Mesenchymal stem cell (in vitro differentiated cells and primary cell): ENCODE results near the gene UBE2Q1.
"Not testable (repeated sequence)": the region's sequence is repeated elsewhere in the genome, so short reads cannot be mapped to it uniquely, and the experiment has no call there.

ENCODE experiments used
- DNase-seq: peaks from one replicate; pipeline ENCODE4 v3.0.0-alpha.2; 2013
- H2AFZ ChIP-seq: one replicate; pipeline ENCODE4 v1.6.1; 2013; ENCODE audit warnings: low read depth, mild to moderate bottlenecking, control low read depth, inconsistent platforms, low read length, moderate library complexity
- H2AK5ac ChIP-seq: 2 replicates; pipeline ENCODE4 v1.6.1; 2013; ENCODE audit warnings: low read length, moderate library complexity, mild to moderate bottlenecking, inconsistent platforms; ENCODE audit not compliant: severe bottlenecking
- H2BK120ac ChIP-seq: one replicate; pipeline ENCODE4 v1.6.1; 2013; ENCODE audit warnings: low read depth, mild to moderate bottlenecking, inconsistent platforms, low read length, moderate library complexity
- H2BK12ac ChIP-seq, 2 experiments: one replicate each; pipeline ENCODE4 v1.6.1; 2013; ENCODE audit warnings: inconsistent platforms in 2 of 2, low read length in 2 of 2, mild to moderate bottlenecking in 2 of 2, moderate library complexity in 2 of 2, control low read depth in 1 of 2
- H2BK15ac ChIP-seq: one replicate; pipeline ENCODE4 v1.6.1; 2013; ENCODE audit warnings: mild to moderate bottlenecking, low read depth, inconsistent platforms; ENCODE audit not compliant: poor library complexity, severe bottlenecking
- H2BK5ac ChIP-seq: 2 replicates; pipeline ENCODE4 v1.6.1; 2013; ENCODE audit warnings: low read depth, mild to moderate bottlenecking, low read length, control low read depth, inconsistent platforms; ENCODE audit not compliant: poor library complexity, severe bottlenecking
- H3K14ac ChIP-seq, 2 experiments: one replicate each; pipeline ENCODE4 v1.6.1; 2013; ENCODE audit warnings: inconsistent platforms in 2 of 2, low read length in 2 of 2, control low read depth in 1 of 2, mild to moderate bottlenecking in 1 of 2, moderate library complexity in 1 of 2
- H3K18ac ChIP-seq, 2 experiments: one replicate each; pipeline ENCODE4 v1.6.1; 2013; ENCODE audit warnings: inconsistent platforms in 2 of 2, low read length in 2 of 2, control low read depth in 1 of 2, low read depth in 1 of 2, mild to moderate bottlenecking in 1 of 2
- H3K23ac ChIP-seq, 2 experiments: one replicate each; pipeline ENCODE4 v1.6.1; 2013; ENCODE audit warnings: inconsistent platforms in 2 of 2, low read length in 2 of 2, mild to moderate bottlenecking in 2 of 2, moderate library complexity in 2 of 2, control low read depth in 1 of 2
- H3K27ac ChIP-seq: 2 replicates; pipeline ENCODE4 v1.5.1; 2013; ENCODE audit warnings: mild to moderate bottlenecking, moderate library complexity, low read length, control low read depth, inconsistent platforms; ENCODE audit not compliant: poor library complexity, severe bottlenecking
- H3K27me3 ChIP-seq, 2 experiments: 2 replicates each; pipeline versions ENCODE4 v1.6.1 to v1.7.0; 2013; ENCODE audit warnings: low read length in 2 of 2, mild to moderate bottlenecking in 2 of 2, moderate library complexity in 2 of 2, control low read depth in 1 of 2, inconsistent platforms in 1 of 2; ENCODE audit not compliant: control insufficient read depth in 1 of 2, insufficient read depth in 1 of 2
- H3K36me3 ChIP-seq, 2 experiments: 2 replicates each; pipeline versions ENCODE4 v1.6.1 to v1.7.0; 2013; ENCODE audit warnings: low read length in 2 of 2, control low read depth in 1 of 2, inconsistent platforms in 1 of 2, low read depth in 1 of 2, mild to moderate bottlenecking in 1 of 2; ENCODE audit not compliant: insufficient read depth in 2 of 2, control insufficient read depth in 1 of 2
- H3K4ac ChIP-seq, 2 experiments: one replicate each; pipeline ENCODE4 v1.6.1; 2013; ENCODE audit warnings: inconsistent platforms in 2 of 2, low read length in 2 of 2, mild to moderate bottlenecking in 2 of 2, moderate library complexity in 2 of 2, control low read depth in 1 of 2, low read depth in 1 of 2
- H3K4me1 ChIP-seq: 2 replicates; pipeline ENCODE4 v1.6.1; 2013; ENCODE audit warnings: low read depth, low read length, control low read depth; ENCODE audit not compliant: control insufficient read depth, insufficient read depth
- H3K4me2 ChIP-seq: 2 replicates; pipeline ENCODE4 v1.6.1; 2013; ENCODE audit warnings: low read length, mild to moderate bottlenecking, inconsistent platforms; ENCODE audit not compliant: poor library complexity, severe bottlenecking
- H3K4me3 ChIP-seq, 2 experiments: 2 replicates each; pipeline versions ENCODE4 v1.5.1 to v1.7.0; 2013; ENCODE audit warnings: low read length in 2 of 2, mild to moderate bottlenecking in 2 of 2, control low read depth in 1 of 2, low read depth in 1 of 2; ENCODE audit not compliant: insufficient read depth in 1 of 2
- H3K79me1 ChIP-seq: replicated peaks from 2 replicates; pipeline ENCODE4 v1.6.1; 2013; ENCODE audit warnings: mild to moderate bottlenecking, control low read depth, low read length, inconsistent platforms; ENCODE audit not compliant: poor library complexity, severe bottlenecking
- H3K9ac ChIP-seq: 2 replicates; pipeline ENCODE4 v1.7.0; 2013; ENCODE audit warnings: mild to moderate bottlenecking, low read length, moderate library complexity
- H3K9me3 ChIP-seq: 2 replicates; pipeline ENCODE4 v1.7.0; 2013; ENCODE audit warnings: mild to moderate bottlenecking, low read length; ENCODE audit not compliant: control insufficient read depth
- H4K8ac ChIP-seq: one replicate; pipeline ENCODE4 v1.6.1; 2013; ENCODE audit warnings: inconsistent platforms, mild to moderate bottlenecking, low read length, moderate library complexity
- H4K91ac ChIP-seq: one replicate; pipeline ENCODE4 v1.6.1; 2013; ENCODE audit warnings: mild to moderate bottlenecking, low read length, inconsistent platforms
- WGBS: methylation state at CpG from one replicate; pipeline ENCODE4 v1.1.7; 2013; ENCODE audit warnings: mixed read lengths; 5-methylcytosine and 5-hydroxymethylcytosine counted together

The UBE2Q1 gene

GRCh38 chr1:154539486-154540483, 18.7 kb downstream of the UBE2Q1 start:
- no peak overlapping the region for H4K8ac ChIP-seq
- no peak overlapping the region for H3K4me3 ChIP-seq
- peaks cover 55 to 65% of the 10 kb centered on the region in 2 experiments for H3K27me3 ChIP-seq
- no peaks in the 10 kb centered on the region for H3K4me1 ChIP-seq
- H3K36me3 ChIP-seq = no peaks in the 10 kb centered on the region
- H2AFZ ChIP-seq = no peak overlapping the region
- no peak overlapping the region for H2AK5ac ChIP-seq
- no peak for DNase-seq
- peaks cover 4% of the 10 kb centered on the region for H3K9me3 ChIP-seq
- no peak overlapping the region for H3K4ac ChIP-seq
- no peak overlapping the region for H2BK15ac ChIP-seq
- H3K79me1 ChIP-seq = no peaks in the 10 kb centered on the region
- H3K23ac ChIP-seq = no peak overlapping the region
- H3K9ac ChIP-seq = no peak overlapping the region
- WGBS = 76% methylated on average over 6 of the region's 9 CpGs
- no peak overlapping the region for H2BK120ac ChIP-seq
- H4K91ac ChIP-seq = no peak overlapping the region
- H3K4me2 ChIP-seq = no peak overlapping the region
- no peak overlapping the region for H2BK12ac ChIP-seq
- H3K27ac ChIP-seq = no peak overlapping the region
- H3K18ac ChIP-seq = no peak overlapping the region
- H3K14ac ChIP-seq = no peak overlapping the region
- no peak overlapping the region for H2BK5ac ChIP-seq

GRCh38 chr1:154536570-154536969, 21.9 kb downstream of the UBE2Q1 start:
- no peak for DNase-seq
- Histone ChIP-seq H3K4me3 (no peak overlapping the region), H2AK5ac (no peak overlapping the region), H3K23ac (no peak overlapping the region), H2BK120ac (no peak overlapping the region), H2AFZ (no peak overlapping the region), H3K27ac (no peak overlapping the region), H4K91ac (no peak overlapping the region), H3K18ac (no peak overlapping the region), H3K9me3 (peaks cover 4% of the 10 kb centered on the region), H3K27me3 (peaks cover 40 to 41% of the 10 kb centered on the region in 2 experiments), H2BK12ac (no peak overlapping the region), H3K4me1 (no peaks in the 10 kb centered on the region), H3K36me3 (no peaks in the 10 kb centered on the region), H4K8ac (no peak overlapping the region), H3K79me1 (no peaks in the 10 kb centered on the region), H2BK15ac (no peak overlapping the region), H3K4ac (no peak overlapping the region), H3K14ac (no peak overlapping the region), H2BK5ac (no peak overlapping the region), H3K9ac (no peak overlapping the region), H3K4me2 (no peak overlapping the region)
- WGBS = 77% methylated on average over 7 of the region's 7 CpGs

- Histone ChIP-seq H3K4me3 (no peak overlapping the region), H3K27me3 (peaks cover 22 to 24% of the 10 kb centered on the region in 2 experiments), H2AFZ (no peak overlapping the region), H3K18ac (no peak overlapping the region), H3K14ac (no peak overlapping the region), H2BK5ac (no peak overlapping the region), H3K4me2 (no peak overlapping the region), H3K9ac (no peak overlapping the region), H2BK15ac (no peak overlapping the region), H3K27ac (no peak overlapping the region), H3K9me3 (peaks cover 4% of the 10 kb centered on the region), H2AK5ac (no peak overlapping the region), H3K23ac (peak overlapping the region in 1 of 2 experiments; percentile 83), H3K4ac (no peak overlapping the region), H2BK12ac (no peak overlapping the region), H4K91ac (no peak overlapping the region), H3K4me1 (no peaks in the 10 kb centered on the region), H4K8ac (no peak overlapping the region), H3K79me1 (no peaks in the 10 kb centered on the region), H2BK120ac (no peak overlapping the region), H3K36me3 (no peaks in the 10 kb centered on the region)
- WGBS = 51% methylated on average over 9 of the region's 11 CpGs
- DNase-seq = no peak
These were observed 24.3 kb downstream of the UBE2Q1 start for GRCh38 chr1:154533952-154534844.

- H3K4ac ChIP-seq, H3K18ac ChIP-seq: not testable (repeated sequence)
- WGBS = 96% methylated on average over 12 of the region's 13 CpGs
These were observed 26.5 kb downstream of the UBE2Q1 start for GRCh38 chr1:154531950-154532349.

More at GRCh38 chr1:154531950-154532349, 26.5 kb downstream of the UBE2Q1 start:
- not testable (repeated sequence) for H3K14ac ChIP-seq, H2AFZ ChIP-seq, H3K27ac ChIP-seq, H3K9ac ChIP-seq, H3K9me3 ChIP-seq, H3K36me3 ChIP-seq, H4K8ac ChIP-seq, H2BK12ac ChIP-seq, H4K91ac ChIP-seq, H2BK15ac ChIP-seq, H3K4me2 ChIP-seq, H2AK5ac ChIP-seq, H3K79me1 ChIP-seq, DNase-seq, H2BK120ac ChIP-seq, H2BK5ac ChIP-seq, H3K4me1 ChIP-seq, H3K4me3 ChIP-seq, H3K23ac ChIP-seq
- peaks cover 11 to 15% of the 10 kb centered on the region in 2 experiments for H3K27me3 ChIP-seq
